Measurements from ENCODE around the gene OR7A5.

DNA sequence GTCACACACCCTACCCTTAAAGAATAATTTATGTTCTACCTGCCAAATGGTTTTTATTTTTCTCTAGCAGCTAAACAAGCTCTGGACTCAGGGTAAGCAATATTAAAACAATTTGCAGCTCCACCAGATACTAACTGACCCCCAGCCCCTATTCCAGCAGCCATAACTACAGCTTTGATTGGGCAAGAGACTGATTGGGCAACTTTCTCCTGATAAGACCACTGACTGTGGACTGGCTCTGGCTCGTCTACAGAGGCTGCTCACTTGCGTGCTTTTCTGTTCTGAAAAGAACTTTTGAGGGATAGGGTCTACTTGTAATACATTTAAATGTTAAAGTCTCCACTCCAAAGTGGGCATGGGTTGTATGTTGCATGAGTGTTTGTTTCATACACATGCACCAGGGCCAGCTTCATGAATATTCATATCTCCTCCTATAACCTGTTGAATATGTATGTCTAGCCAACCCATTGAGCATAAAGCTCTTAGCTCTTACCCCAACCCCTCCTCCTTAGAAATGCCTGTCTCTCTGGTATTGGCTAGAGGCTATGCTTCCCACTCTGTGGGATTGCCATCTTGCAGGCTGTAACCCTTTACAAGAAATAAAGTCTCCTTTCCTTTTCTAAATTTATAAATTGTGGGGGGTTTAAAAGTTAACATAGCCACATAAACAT, 19.9 kb downstream of the OR7A5 start:
- TF ChIP-seq POLR2AphosphoS5 (IDR thresholded peaks at IDR 0.05) = no peak
- TF ChIP-seq, protein P1, sequence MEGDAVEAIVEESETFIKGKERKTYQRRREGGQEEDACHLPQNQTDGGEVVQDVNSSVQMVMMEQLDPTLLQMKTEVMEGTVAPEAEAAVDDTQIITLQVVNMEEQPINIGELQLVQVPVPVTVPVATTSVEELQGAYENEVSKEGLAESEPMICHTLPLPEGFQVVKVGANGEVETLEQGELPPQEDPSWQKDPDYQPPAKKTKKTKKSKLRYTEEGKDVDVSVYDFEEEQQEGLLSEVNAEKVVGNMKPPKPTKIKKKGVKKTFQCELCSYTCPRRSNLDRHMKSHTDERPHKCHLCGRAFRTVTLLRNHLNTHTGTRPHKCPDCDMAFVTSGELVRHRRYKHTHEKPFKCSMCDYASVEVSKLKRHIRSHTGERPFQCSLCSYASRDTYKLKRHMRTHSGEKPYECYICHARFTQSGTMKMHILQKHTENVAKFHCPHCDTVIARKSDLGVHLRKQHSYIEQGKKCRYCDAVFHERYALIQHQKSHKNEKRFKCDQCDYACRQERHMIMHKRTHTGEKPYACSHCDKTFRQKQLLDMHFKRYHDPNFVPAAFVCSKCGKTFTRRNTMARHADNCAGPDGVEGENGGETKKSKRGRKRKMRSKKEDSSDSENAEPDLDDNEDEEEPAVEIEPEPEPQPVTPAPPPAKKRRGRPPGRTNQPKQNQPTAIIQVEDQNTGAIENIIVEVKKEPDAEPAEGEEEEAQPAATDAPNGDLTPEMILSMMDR (IDR thresholded peaks at IDR 0.05) = no peak

All from prostate gland (tissue), 2 donors.